B cell (primary cell): Measurements from ENCODE around the gene RERG.

Experiments
- EZH2 ChIP-seq: IDR thresholded peaks from 2 replicates; pipeline ENCODE4 v1.6.1; 2012; ENCODE audit warnings: borderline replicate concordance, low read depth, mild to moderate bottlenecking, moderate library complexity, low read length; ENCODE audit not compliant: insufficient read depth, poor library complexity, severe bottlenecking
- TF ChIP-seq, protein P1 (sequence below): fragments of 200-600 bp; IDR thresholded peaks from one replicate; pipeline ENCODE4 v1.8.0; 2022; ENCODE audit warnings: antibody characterized with exemption, mild to moderate bottlenecking

DNA sequence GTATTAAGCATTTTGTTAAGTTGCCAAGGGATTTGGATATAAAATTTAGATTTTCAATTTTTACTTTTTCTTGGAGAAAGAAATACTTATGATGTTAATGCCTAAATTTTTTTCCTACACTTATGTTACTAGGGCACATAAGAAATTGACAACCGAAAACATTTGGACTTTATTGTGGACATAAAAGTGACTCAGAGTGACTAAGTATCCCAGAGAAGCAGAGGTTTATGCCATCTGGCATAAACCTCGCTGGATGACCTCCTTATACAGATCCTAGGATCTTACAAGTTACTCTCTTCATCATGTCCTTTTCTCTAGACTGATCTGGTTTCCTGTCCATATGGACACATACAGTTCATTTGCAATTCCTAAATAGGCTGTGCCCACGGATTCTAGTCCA lies 89.8 kb downstream of the RERG start:
- TF ChIP-seq, protein P1, sequence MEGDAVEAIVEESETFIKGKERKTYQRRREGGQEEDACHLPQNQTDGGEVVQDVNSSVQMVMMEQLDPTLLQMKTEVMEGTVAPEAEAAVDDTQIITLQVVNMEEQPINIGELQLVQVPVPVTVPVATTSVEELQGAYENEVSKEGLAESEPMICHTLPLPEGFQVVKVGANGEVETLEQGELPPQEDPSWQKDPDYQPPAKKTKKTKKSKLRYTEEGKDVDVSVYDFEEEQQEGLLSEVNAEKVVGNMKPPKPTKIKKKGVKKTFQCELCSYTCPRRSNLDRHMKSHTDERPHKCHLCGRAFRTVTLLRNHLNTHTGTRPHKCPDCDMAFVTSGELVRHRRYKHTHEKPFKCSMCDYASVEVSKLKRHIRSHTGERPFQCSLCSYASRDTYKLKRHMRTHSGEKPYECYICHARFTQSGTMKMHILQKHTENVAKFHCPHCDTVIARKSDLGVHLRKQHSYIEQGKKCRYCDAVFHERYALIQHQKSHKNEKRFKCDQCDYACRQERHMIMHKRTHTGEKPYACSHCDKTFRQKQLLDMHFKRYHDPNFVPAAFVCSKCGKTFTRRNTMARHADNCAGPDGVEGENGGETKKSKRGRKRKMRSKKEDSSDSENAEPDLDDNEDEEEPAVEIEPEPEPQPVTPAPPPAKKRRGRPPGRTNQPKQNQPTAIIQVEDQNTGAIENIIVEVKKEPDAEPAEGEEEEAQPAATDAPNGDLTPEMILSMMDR = no peak
- no peak for TF ChIP-seq EZH2
